Natural killer cell treated with Interleukin-12 subunit alpha and Interleukin-12 subunit beta and Interleukin-15 and Interleukin-18, amount 100 ng/mL, for 72 hours (primary cell): ENCODE results near the gene RASSF4. TPM values are rescaled to one million over a fixed set of nuclear protein-coding genes. Genes with fewer than 3 reads are reported as not detected.

Experiments used
- ATAC-seq, 2 donors: fragments of 150-1000 bp; cut with Tn5 transposase in 1 of 2; sonication (Bioruptor Pico), chemical (Tn5 transposase) in 1 of 2; 2 replicates each; pipeline ENCODE4 v1.10.0; 2021
- DNase-seq: peaks from one replicate; pipeline ENCODE4 v3.0.0; 2022; ENCODE audit warnings: low spot score
- H3K27ac Mint-ChIP-seq, 2 donors: 1 replicate in 1 of 2; 2 replicates in 1 of 2; pipeline ENCODE4 v1.8.0; 2022; ENCODE audit warnings: mixed read lengths in 2 of 2, mild to moderate bottlenecking in 1 of 2, moderate library complexity in 1 of 2
- H3K27me3 Mint-ChIP-seq, 2 donors: 1 replicate in 1 of 2; 2 replicates in 1 of 2; pipeline ENCODE4 v1.8.0; 2022; ENCODE audit warnings: mixed read lengths in 2 of 2
- H3K36me3 Mint-ChIP-seq: one replicate; pipeline ENCODE4 v1.8.0; 2022; ENCODE audit warnings: mixed read lengths
- H3K4me1 Mint-ChIP-seq, 2 donors: 1 replicate in 1 of 2; 2 replicates in 1 of 2; pipeline ENCODE4 v1.8.0; 2022; ENCODE audit warnings: low read depth in 2 of 2, mixed read lengths in 2 of 2, mild to moderate bottlenecking in 1 of 2
- H3K4me3 Mint-ChIP-seq: one replicate; pipeline ENCODE4 v1.8.0; 2022; ENCODE audit warnings: mixed read lengths
- H3K9me3 Mint-ChIP-seq: 2 replicates; pipeline ENCODE4 v1.8.0; 2022; ENCODE audit warnings: mixed read lengths
- total RNA-seq, 2 donors: library from RNA; stranded (reverse); gene quantifications; one replicate each; pipeline ENCODE4 v1.2.3, GENCODE V29; 2022

RASSF4 gene
- total RNA-seq, 2 donors from 2014 or later = 9.3 to 44.9 TPM

DNA sequence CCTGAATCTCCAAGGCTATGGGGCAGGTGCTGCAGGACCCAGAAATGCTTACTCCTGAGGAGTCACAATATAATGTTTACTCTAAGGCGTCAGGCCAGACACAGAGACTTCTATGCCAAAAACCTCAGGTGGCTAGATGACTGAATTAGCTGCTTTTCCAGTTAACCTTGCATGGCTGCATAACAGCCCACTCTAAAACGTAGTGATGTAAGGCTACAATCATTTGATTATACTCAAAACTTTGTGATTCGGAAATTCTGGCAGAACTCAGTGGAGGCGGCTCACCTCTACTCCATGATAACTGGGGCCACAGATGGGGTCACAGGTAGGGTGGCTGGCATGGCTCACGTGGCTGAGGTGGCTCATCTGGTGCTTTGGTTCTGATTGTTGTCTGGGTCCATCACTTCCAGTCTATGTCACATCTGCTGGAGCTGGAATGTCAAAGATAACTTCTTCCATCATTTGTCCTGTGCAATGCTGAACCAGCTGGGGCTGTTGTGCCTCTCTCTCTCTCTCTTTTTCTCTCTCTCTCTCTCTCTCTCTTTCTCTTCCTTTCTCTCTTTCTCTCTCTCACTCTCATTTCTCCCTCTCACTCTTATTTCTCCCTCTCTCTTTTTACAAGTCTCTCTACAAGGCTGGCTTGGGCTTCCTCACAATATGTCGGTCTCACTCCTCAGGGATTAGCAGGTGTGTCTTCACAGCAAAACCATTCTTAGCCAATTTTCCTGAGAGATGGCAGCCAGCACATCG lies 36.6 kb upstream of the RASSF4 start:
- DNase-seq (no peak), ATAC-seq (no peak)
- Mint-ChIP-seq H3K9me3 (no peaks in the 10 kb centered on the region), H3K4me1 (no peaks in the 10 kb centered on the region), H3K36me3 (no peaks in the 10 kb centered on the region), H3K4me3 (no peak overlapping the region), H3K27me3 (peaks cover 0 to under 1% of the 10 kb centered on the region in 2 donors), H3K27ac (no peak overlapping the region)

DNA sequence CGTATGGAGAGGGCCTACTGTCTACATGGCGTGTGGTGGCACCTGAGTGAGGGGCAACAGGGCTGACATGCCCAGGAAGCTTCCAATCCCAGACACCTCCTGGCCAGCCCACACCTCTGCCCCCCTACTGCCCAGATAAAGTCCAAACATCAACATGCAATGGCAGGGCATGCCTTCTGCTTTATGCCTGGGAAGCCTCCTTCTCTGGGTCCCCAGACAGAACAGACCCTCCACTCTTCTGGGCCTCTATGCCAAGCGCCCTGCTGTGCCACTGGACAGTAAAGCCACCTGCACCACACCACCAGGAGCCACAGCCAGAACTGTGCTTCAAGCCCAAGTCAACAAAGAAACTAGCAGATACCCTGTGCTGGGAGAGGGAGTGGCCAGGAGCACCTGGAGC lies 36.0 kb upstream of the RASSF4 start:
- no peak for DNase-seq
- H3K4me3 Mint-ChIP-seq = no peak overlapping the region
- peaks cover 0 to 7% of the 10 kb centered on the region in 2 donors for H3K27me3 Mint-ChIP-seq
- H3K36me3 Mint-ChIP-seq = no peaks in the 10 kb centered on the region
- H3K27ac Mint-ChIP-seq = no peak overlapping the region
- no peaks in the 10 kb centered on the region for H3K9me3 Mint-ChIP-seq
- H3K4me1 Mint-ChIP-seq = no peaks in the 10 kb centered on the region
- ATAC-seq = no peak

GRCh38 chr10:44924261-44925040 lies 35.2 kb upstream of the RASSF4 start:
- Mint-ChIP-seq H3K36me3 (no peaks in the 10 kb centered on the region), H3K27me3 (peaks cover 0 to 10% of the 10 kb centered on the region in 2 donors), H3K9me3 (no peaks in the 10 kb centered on the region), H3K4me3 (no peak overlapping the region), H3K4me1 (no peaks in the 10 kb centered on the region), H3K27ac (no peak overlapping the region)
- ATAC-seq (no peak), DNase-seq (no peak)

DNA sequence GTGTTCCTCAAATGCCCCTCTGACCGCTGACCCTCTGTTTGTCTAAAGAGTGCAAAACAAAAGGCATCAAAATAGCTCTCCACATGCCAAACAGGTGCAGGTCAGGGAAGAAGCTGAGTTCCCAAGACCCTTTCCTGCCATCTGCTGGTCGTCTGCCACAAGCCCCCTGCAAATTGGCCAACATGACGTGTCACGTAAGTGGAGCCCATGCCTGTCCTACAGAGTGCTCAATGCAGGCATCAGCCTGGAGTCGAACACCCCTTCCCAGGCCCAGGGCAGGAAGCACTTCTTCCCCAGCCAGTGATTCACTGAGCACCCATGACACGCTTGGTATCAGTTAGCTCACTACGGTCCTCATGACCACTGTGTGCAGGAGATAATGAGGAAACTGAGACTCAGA lies 34.4 kb upstream of the RASSF4 start:
- no peak for DNase-seq
- Mint-ChIP-seq H3K4me1 (no peaks in the 10 kb centered on the region), H3K4me3 (no peak overlapping the region), H3K36me3 (no peaks in the 10 kb centered on the region), H3K27ac (no peak overlapping the region), H3K9me3 (no peaks in the 10 kb centered on the region), H3K27me3 (peaks cover 0 to 10% of the 10 kb centered on the region in 2 donors)
- ATAC-seq = no peak

DNA sequence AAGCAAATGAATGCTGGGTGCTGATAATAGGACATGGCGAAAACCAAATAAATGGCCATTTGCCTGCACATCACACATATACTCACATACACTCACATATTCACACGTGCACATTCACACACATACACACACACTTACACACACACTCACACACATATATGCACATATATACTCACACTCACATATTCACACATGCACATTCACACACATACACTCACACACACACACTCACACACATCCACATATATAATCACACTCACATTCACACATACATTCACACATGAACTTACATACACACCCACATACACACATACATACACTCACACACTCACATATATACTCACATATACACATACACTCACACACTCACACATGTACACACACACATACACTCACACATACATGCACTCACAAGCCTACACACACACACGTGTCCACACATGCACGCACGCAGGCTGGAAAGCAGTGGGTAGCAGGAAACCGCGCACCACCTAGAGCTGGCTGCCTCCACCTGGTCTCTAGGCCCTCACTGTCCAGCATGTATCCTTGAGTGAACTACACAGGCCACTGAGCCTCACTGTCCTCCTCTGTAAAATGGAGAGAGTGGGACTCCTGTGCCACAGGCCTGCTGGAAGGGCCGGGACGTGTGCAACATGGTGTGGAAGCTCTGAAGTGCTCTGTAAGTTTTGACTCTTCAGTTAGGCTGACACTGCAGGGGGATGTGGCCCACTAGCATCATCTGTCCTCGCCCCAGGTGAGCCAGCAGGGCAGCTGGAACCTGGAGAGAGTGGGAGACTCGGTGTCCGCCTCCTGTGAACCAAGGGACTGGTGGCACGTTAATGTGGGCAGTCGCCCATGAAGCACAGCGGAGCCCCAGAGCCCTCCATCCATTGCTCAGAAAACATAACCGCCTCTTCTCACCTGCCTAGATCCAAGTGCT lies 33.5 kb upstream of the RASSF4 start:
- H3K4me1 Mint-ChIP-seq = peaks cover 0 to 2% of the 10 kb centered on the region in 2 donors
- peaks cover 0 to 10% of the 10 kb centered on the region in 2 donors for H3K27me3 Mint-ChIP-seq
- ATAC-seq = no peak
- DNase-seq = no peak
- no peak overlapping the region for H3K4me3 Mint-ChIP-seq
- no peaks in the 10 kb centered on the region for H3K36me3 Mint-ChIP-seq
- no peak overlapping the region for H3K27ac Mint-ChIP-seq
- H3K9me3 Mint-ChIP-seq = no peaks in the 10 kb centered on the region

DNA sequence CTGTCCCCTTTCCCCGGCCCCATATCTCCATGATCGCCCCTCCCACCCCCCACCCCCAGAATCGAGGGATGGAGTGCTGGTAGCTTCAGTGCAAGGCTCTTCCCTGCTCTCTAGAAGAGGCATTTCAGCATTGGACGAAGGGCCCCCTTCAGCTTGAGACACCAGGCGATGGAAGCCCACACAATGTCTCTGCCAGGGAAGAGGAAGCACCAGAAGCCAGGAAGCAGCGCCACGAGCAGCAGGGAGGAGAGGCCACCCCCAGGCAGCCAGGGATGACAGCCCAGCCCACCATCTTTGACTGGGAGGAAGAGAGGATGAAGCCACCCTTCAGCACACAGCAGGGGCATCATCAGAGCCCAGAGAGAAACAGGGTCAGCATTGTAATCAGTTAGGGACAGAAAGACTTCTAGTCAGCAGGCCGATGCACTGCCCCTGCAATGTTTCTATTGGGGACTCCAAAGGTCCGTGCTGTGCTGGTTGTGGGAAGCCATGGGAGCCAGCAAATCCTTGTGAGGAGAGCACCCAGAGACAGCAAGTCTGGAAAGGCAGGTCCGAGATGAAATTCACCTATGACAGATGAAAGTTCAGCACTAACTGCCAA lies 32.8 kb upstream of the RASSF4 start:
- Mint-ChIP-seq H3K36me3 (no peaks in the 10 kb centered on the region), H3K4me1 (peaks cover 0 to 5% of the 10 kb centered on the region in 2 donors), H3K27me3 (peaks cover 0 to 10% of the 10 kb centered on the region in 2 donors), H3K27ac (no peak overlapping the region), H3K4me3 (no peak overlapping the region), H3K9me3 (no peaks in the 10 kb centered on the region)
- ATAC-seq (no peak), DNase-seq (no peak)

DNA sequence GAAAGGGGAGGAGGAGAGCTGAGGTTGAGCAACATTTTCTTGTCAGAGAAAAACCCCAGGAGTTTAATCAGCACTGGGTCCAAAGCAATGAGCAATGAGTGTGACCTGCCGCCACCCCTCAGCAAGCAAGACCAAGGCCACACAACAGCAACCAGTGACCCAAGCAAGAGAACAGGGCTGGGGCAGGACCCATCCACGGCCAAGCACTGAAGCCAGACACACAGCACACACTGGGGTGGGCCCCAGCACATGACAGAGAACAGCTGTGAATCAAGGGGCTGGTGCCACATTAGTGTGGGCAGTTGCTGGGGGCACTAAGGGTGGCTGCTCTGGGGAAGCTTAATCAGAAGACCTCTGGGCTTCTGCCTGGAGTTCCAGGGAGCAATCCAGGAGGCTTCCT lies 32.2 kb upstream of the RASSF4 start:
- Mint-ChIP-seq H3K4me3 (no peak overlapping the region), H3K27ac (no peak overlapping the region), H3K9me3 (no peaks in the 10 kb centered on the region), H3K36me3 (no peaks in the 10 kb centered on the region), H3K27me3 (peaks cover 0 to 10% of the 10 kb centered on the region in 2 donors), H3K4me1 (peaks cover 0 to 5% of the 10 kb centered on the region in 2 donors)
- ATAC-seq (no peak), DNase-seq (no peak)

- H3K4me1 Mint-ChIP-seq = peaks cover 0 to 5% of the 10 kb centered on the region in 2 donors
- ATAC-seq = no peak
- peaks cover 0 to 10% of the 10 kb centered on the region in 2 donors for H3K27me3 Mint-ChIP-seq
- no peak overlapping the region for H3K27ac Mint-ChIP-seq
- no peaks in the 10 kb centered on the region for H3K36me3 Mint-ChIP-seq
- no peak for DNase-seq
- H3K9me3 Mint-ChIP-seq = no peaks in the 10 kb centered on the region
- H3K4me3 Mint-ChIP-seq = no peak overlapping the region
These were observed 31.1 kb upstream of the RASSF4 start for GRCh38 chr10:44928462-44928861.

GRCh38 chr10:44929356-44930255 lies 30.0 kb upstream of the RASSF4 start:
- Mint-ChIP-seq H3K4me3 (no peak overlapping the region), H3K27ac (no peak overlapping the region)

GRCh38 chr10:44930904-44931620 lies 28.5 kb upstream of the RASSF4 start:
- DNase-seq = no peak
- Mint-ChIP-seq H3K4me1 (peaks cover 11 to 20% of the 10 kb centered on the region in 2 donors), H3K4me3 (no peak overlapping the region), H3K36me3 (no peaks in the 10 kb centered on the region), H3K9me3 (no peaks in the 10 kb centered on the region), H3K27ac (peak overlapping the region in 1 of 2 donors; percentile 56), H3K27me3 (peaks cover 0 to 10% of the 10 kb centered on the region in 2 donors)
- no peak for ATAC-seq

More at GRCh38 chr10:44929356-44930255, 30.0 kb upstream of the RASSF4 start:
- H3K9me3 Mint-ChIP-seq = no peaks in the 10 kb centered on the region
- DNase-seq (no peak), ATAC-seq (no peak)
- H3K27me3 Mint-ChIP-seq = peaks cover 0 to 10% of the 10 kb centered on the region in 2 donors
- peaks cover 5 to 9% of the 10 kb centered on the region in 2 donors for H3K4me1 Mint-ChIP-seq
- no peaks in the 10 kb centered on the region for H3K36me3 Mint-ChIP-seq

GRCh38 chr10:44931621-44932516 lies 27.7 kb upstream of the RASSF4 start:
- no peak overlapping the region for H3K4me3 Mint-ChIP-seq
- peak overlapping the region in 1 of 2 donors; percentile 56 for H3K27ac Mint-ChIP-seq
- H3K36me3 Mint-ChIP-seq = no peaks in the 10 kb centered on the region
- H3K4me1 Mint-ChIP-seq = peaks cover 19 to 26% of the 10 kb centered on the region in 2 donors
- H3K9me3 Mint-ChIP-seq = no peaks in the 10 kb centered on the region
- ATAC-seq (no peak), DNase-seq (no peak)
- peaks cover 0 to 10% of the 10 kb centered on the region in 2 donors for H3K27me3 Mint-ChIP-seq
